Smooth muscle cell (in vitro differentiated cells): ENCODE data around the gene LRP1B. TPM values are rescaled to one million over a fixed set of nuclear protein-coding genes. Genes with fewer than 3 reads are reported as not detected.

Experiments
- DNase-seq: peaks from one replicate; lab custom pipeline; 2025; ENCODE audit not compliant: unreplicated experiment; lab: John Stamatoyannopoulos, UW
- H2AFZ ChIP-seq: fragments of 200-600 bp; sonication (generic); 2 replicates; pipeline ENCODE4 v1.6.0; 2016; ENCODE audit warnings: antibody characterized with exemption, low read depth, mild to moderate bottlenecking
- H3F3A ChIP-seq: fragments of 200-600 bp; sonication (generic); 2 replicates; pipeline ENCODE4 v1.6.0; 2017; ENCODE audit warnings: antibody characterized with exemption, low read depth
- H3K27ac ChIP-seq: fragments of 200-600 bp; sonication (generic); 2 replicates; pipeline ENCODE4 v1.5.1; 2016; ENCODE audit warnings: low read depth, mild to moderate bottlenecking
- H3K27me3 ChIP-seq: fragments of 200-600 bp; sonication (generic); 2 replicates; pipeline ENCODE4 v1.6.1; 2016; ENCODE audit warnings: low read depth, mild to moderate bottlenecking
- H3K36me3 ChIP-seq: fragments of 200-600 bp; sonication (generic); 2 replicates; pipeline ENCODE4 v1.5.1; 2016; ENCODE audit warnings: low read depth
- H3K4me1 ChIP-seq: fragments of 200-600 bp; sonication (generic); 2 replicates; pipeline ENCODE4 v1.5.1; 2016; ENCODE audit warnings: low read depth
- H3K4me2 ChIP-seq: fragments of 200-600 bp; sonication (generic); 2 replicates; pipeline ENCODE4 v1.6.0; 2016; ENCODE audit warnings: mild to moderate bottlenecking
- H3K4me3 ChIP-seq: fragments of 200-600 bp; sonication (generic); 2 replicates; pipeline ENCODE4 v1.5.1; 2016; ENCODE audit warnings: mild to moderate bottlenecking
- H3K79me2 ChIP-seq: fragments of 200-600 bp; sonication (generic); 2 replicates; pipeline ENCODE4 v1.6.0; 2016; ENCODE audit warnings: low read depth, mild to moderate bottlenecking
- H3K9ac ChIP-seq: fragments of 200-600 bp; sonication (generic); 2 replicates; pipeline ENCODE4 v1.6.0; 2016; ENCODE audit warnings: low read depth
- H3K9me3 ChIP-seq: fragments of 200-600 bp; sonication (generic); replicated peaks from 2 replicates; pipeline ENCODE4 v1.5.1; 2016; ENCODE audit warnings: low read depth
- H4K20me1 ChIP-seq: fragments of 200-600 bp; sonication (generic); 2 replicates; pipeline ENCODE4 v1.6.0; 2016; ENCODE audit warnings: low read depth
- CTCF ChIP-seq: fragments of 200-600 bp; sonication (generic); IDR thresholded peaks from 2 replicates; pipeline ENCODE4 v1.5.1; 2017; ENCODE audit warnings: borderline replicate concordance, mild to moderate bottlenecking, antibody characterized with exemption; ENCODE audit not compliant: insufficient read depth, poor library complexity, severe bottlenecking
- WGBS: methylation state at CpG from one replicate; pipeline ENCODE4 v1.1.7; 2016; ENCODE audit warnings: low lambda C conversion rate; 5-methylcytosine and 5-hydroxymethylcytosine counted together
- polyA plus RNA-seq: library from polyadenylated mRNA; unstranded; fragments of >200 nt; fragmentation: Nextera tagmentation; extraction: Ambion mirVana; gene quantifications from 2 replicates; pipeline ENCODE4 v1.2.1, GENCODE V29; 2016
- total RNA-seq: library from RNA; depleted of rRNA; stranded (reverse); fragments of >200 nt; gene quantifications from 2 replicates; pipeline ENCODE4 v1.2.3, GENCODE V29; 2014

Gene LRP1B
- total and polyA plus RNA-seq, 2 experiments from 2014 or later = 0.08 to 2.9 TPM

GRCh38 chr2:140526575-140526974 is 1604.2 kb downstream of the LRP1B start:
- H3K4me1 ChIP-seq = no peaks in the 10 kb centered on the region
- no peaks in the 10 kb centered on the region for H3K9me3 ChIP-seq
- no peak for TF ChIP-seq CTCF
- H3K79me2 ChIP-seq = no peaks in the 10 kb centered on the region
- no peaks in the 10 kb centered on the region for H3K27me3 ChIP-seq
- H3K4me2 ChIP-seq = no peak overlapping the region
- no peak overlapping the region for H3K27ac ChIP-seq
- no peaks in the 10 kb centered on the region for H3F3A ChIP-seq
- H4K20me1 ChIP-seq = no peaks in the 10 kb centered on the region
- H3K36me3 ChIP-seq = no peaks in the 10 kb centered on the region
- H2AFZ ChIP-seq = no peak overlapping the region
- no peak overlapping the region for H3K4me3 ChIP-seq
- DNase-seq = no peak
- H3K9ac ChIP-seq = no peak overlapping the region

- Histone ChIP-seq H4K20me1 (no peaks in the 10 kb centered on the region), H3K4me2 (no peak overlapping the region), H2AFZ (no peak overlapping the region), H3K4me3 (no peak overlapping the region), H3K79me2 (no peaks in the 10 kb centered on the region), H3K36me3 (no peaks in the 10 kb centered on the region), H3K9ac (no peak overlapping the region), H3K4me1 (no peaks in the 10 kb centered on the region), H3K9me3 (no peaks in the 10 kb centered on the region), H3K27ac (no peak overlapping the region), H3F3A (no peaks in the 10 kb centered on the region), H3K27me3 (no peaks in the 10 kb centered on the region)
- no peak for DNase-seq
- no peak for TF ChIP-seq CTCF
- WGBS = 58% methylated on average over 3 of the region's 3 CpGs
Observed at GRCh38 chr2:140512106-140512505, 1618.7 kb downstream of the LRP1B start.

- Histone ChIP-seq H3K27me3 (no peaks in the 10 kb centered on the region), H3K4me3 (no peak overlapping the region), H4K20me1 (no peaks in the 10 kb centered on the region), H3K4me1 (no peaks in the 10 kb centered on the region), H3K9ac (no peak overlapping the region), H3K4me2 (no peak overlapping the region), H3K79me2 (no peaks in the 10 kb centered on the region), H3K27ac (no peak overlapping the region), H3K9me3 (no peaks in the 10 kb centered on the region), H3F3A (no peaks in the 10 kb centered on the region), H3K36me3 (no peaks in the 10 kb centered on the region), H2AFZ (no peak overlapping the region)
- TF ChIP-seq CTCF = no peak
- 89% methylated on average over 6 of the region's 6 CpGs for WGBS
- DNase-seq = no peak
Observed at GRCh38 chr2:140509765-140510164, 1621.1 kb downstream of the LRP1B start.

GRCh38 chr2:140508756-140509155 is 1622.1 kb downstream of the LRP1B start:
- no peak overlapping the region for H3K27ac ChIP-seq
- no peak overlapping the region for H3K4me3 ChIP-seq
- H3K4me1 ChIP-seq = no peaks in the 10 kb centered on the region
- no peak overlapping the region for H2AFZ ChIP-seq
- H3K9me3 ChIP-seq = no peaks in the 10 kb centered on the region
- no peaks in the 10 kb centered on the region for H3K79me2 ChIP-seq
- WGBS = 80% methylated on average over 4 of the region's 4 CpGs
- no peak for TF ChIP-seq CTCF
- H4K20me1 ChIP-seq = no peaks in the 10 kb centered on the region
- no peaks in the 10 kb centered on the region for H3K36me3 ChIP-seq
- no peaks in the 10 kb centered on the region for H3K27me3 ChIP-seq
- no peak overlapping the region for H3K9ac ChIP-seq
- H3K4me2 ChIP-seq = no peak overlapping the region
- H3F3A ChIP-seq = no peaks in the 10 kb centered on the region
- DNase-seq = no peak
